ENCODE measurements around the gene ANKRD42. TPM values are rescaled to one million over a fixed set of nuclear protein-coding genes. Genes with fewer than 3 reads are reported as not detected.

The ANKRD42 gene
- total and polyA plus RNA-seq, 2 donors (not counting 1 experiment from before 2014, with no cell fraction given), result 6.5 to 17.5 TPM

- no peak for DNase-seq (ENCODE audit: low read depth in 2 of 2)
- no peaks in the 10 kb centered on the region for H3K9me3 ChIP-seq (ENCODE audit: control insufficient read depth, insufficient read depth, low read depth, low read length)
- no peak overlapping the region for H2AFZ ChIP-seq (ENCODE audit: low read length)
- H3K27me3 ChIP-seq (ENCODE audit: control insufficient read depth, insufficient read depth, low read length), result no peaks in the 10 kb centered on the region
- H3K4me1 ChIP-seq (ENCODE audit: control insufficient read depth, extremely low read depth, insufficient read depth, low read length), result peaks cover 9% of the 10 kb centered on the region
- H3K9ac ChIP-seq (ENCODE audit: insufficient read depth, low read length), result no peak overlapping the region
- H3K4me2 ChIP-seq (ENCODE audit: extremely low read depth, insufficient read depth, low read length), result peak overlapping the region; percentile 2
- no peak overlapping the region for H3K27ac ChIP-seq (ENCODE audit: insufficient read depth, low read length)
- peaks cover 89% of the 10 kb centered on the region for H3K79me2 ChIP-seq (ENCODE audit: control insufficient read depth, insufficient read depth, low read length)
- no peaks in the 10 kb centered on the region for H4K20me1 ChIP-seq (ENCODE audit: control insufficient read depth, extremely low read depth, insufficient read depth, low read length)
- H3K4me3 ChIP-seq (replicated peaks in 1 of 4; ENCODE audit: control extremely low read depth in 1 of 4, insufficient read depth in 1 of 4, low read depth in 3 of 4, low read length in 4 of 4), result peak overlapping the region in 2 of 4 experiments; percentile 21 to 40
- H3K36me3 ChIP-seq (ENCODE audit: control insufficient read depth, insufficient read depth, low read length), result peaks cover 24% of the 10 kb centered on the region
- TF ChIP-seq EZH2 (IDR thresholded peaks at IDR 0.05; ENCODE audit: low read length, missing control alignments) (no peak), CTCF (conservative IDR thresholded peaks at IDR 0.05 in 1 of 2, IDR thresholded peaks at IDR 0.05 in 1 of 2; ENCODE audit: low read depth in 1 of 2, low read length in 2 of 2) (no peak)
These were observed 22.6 kb upstream of the ANKRD42 start for GRCh38 chr11:83170865-83171264.

GRCh38 chr11:83172551-83172950 lies 21.0 kb upstream of the ANKRD42 start:
- no peak overlapping the region for H3K27ac ChIP-seq (ENCODE audit: insufficient read depth, low read length)
- peaks cover 77% of the 10 kb centered on the region for H3K79me2 ChIP-seq (ENCODE audit: control insufficient read depth, insufficient read depth, low read length)
- no peak overlapping the region for H3K4me3 ChIP-seq (replicated peaks in 1 of 4; ENCODE audit: control extremely low read depth in 1 of 4, insufficient read depth in 1 of 4, low read depth in 3 of 4, low read length in 4 of 4)
- no peaks in the 10 kb centered on the region for H4K20me1 ChIP-seq (ENCODE audit: control insufficient read depth, extremely low read depth, insufficient read depth, low read length)
- DNase-seq (ENCODE audit: low read depth in 2 of 2), result no peak
- no peak overlapping the region for H3K9ac ChIP-seq (ENCODE audit: insufficient read depth, low read length)
- H3K4me2 ChIP-seq (ENCODE audit: extremely low read depth, insufficient read depth, low read length), result no peak overlapping the region
- H3K27me3 ChIP-seq (ENCODE audit: control insufficient read depth, insufficient read depth, low read length), result no peaks in the 10 kb centered on the region
- peaks cover 15% of the 10 kb centered on the region for H3K36me3 ChIP-seq (ENCODE audit: control insufficient read depth, insufficient read depth, low read length)
- H3K4me1 ChIP-seq (ENCODE audit: control insufficient read depth, extremely low read depth, insufficient read depth, low read length), result peaks cover 7% of the 10 kb centered on the region
- H2AFZ ChIP-seq (ENCODE audit: low read length), result no peak overlapping the region
- TF ChIP-seq EZH2 (IDR thresholded peaks at IDR 0.05; ENCODE audit: low read length, missing control alignments) (no peak), CTCF (conservative IDR thresholded peaks at IDR 0.05 in 1 of 2, IDR thresholded peaks at IDR 0.05 in 1 of 2; ENCODE audit: low read depth in 1 of 2, low read length in 2 of 2) (no peak)
- H3K9me3 ChIP-seq (ENCODE audit: control insufficient read depth, insufficient read depth, low read depth, low read length), result no peaks in the 10 kb centered on the region

- Histone ChIP-seq H2AFZ (ENCODE audit: low read length) (no peak overlapping the region), H3K4me2 (ENCODE audit: extremely low read depth, insufficient read depth, low read length) (no peak overlapping the region), H3K4me1 (ENCODE audit: control insufficient read depth, extremely low read depth, insufficient read depth, low read length) (peaks cover 7% of the 10 kb centered on the region), H3K9ac (ENCODE audit: insufficient read depth, low read length) (no peak overlapping the region), H4K20me1 (ENCODE audit: control insufficient read depth, extremely low read depth, insufficient read depth, low read length) (no peaks in the 10 kb centered on the region), H3K4me3 (replicated peaks in 1 of 4; ENCODE audit: control extremely low read depth in 1 of 4, insufficient read depth in 1 of 4, low read depth in 3 of 4, low read length in 4 of 4) (no peak overlapping the region), H3K79me2 (ENCODE audit: control insufficient read depth, insufficient read depth, low read length) (peaks cover 63% of the 10 kb centered on the region), H3K9me3 (ENCODE audit: control insufficient read depth, insufficient read depth, low read depth, low read length) (no peaks in the 10 kb centered on the region), H3K27me3 (ENCODE audit: control insufficient read depth, insufficient read depth, low read length) (no peaks in the 10 kb centered on the region), H3K36me3 (ENCODE audit: control insufficient read depth, insufficient read depth, low read length) (peaks cover 7% of the 10 kb centered on the region), H3K27ac (ENCODE audit: insufficient read depth, low read length) (no peak overlapping the region)
- DNase-seq (ENCODE audit: low read depth in 2 of 2), result no peak
- TF ChIP-seq EZH2 (IDR thresholded peaks at IDR 0.05; ENCODE audit: low read length, missing control alignments) (no peak), CTCF (conservative IDR thresholded peaks at IDR 0.05 in 1 of 2, IDR thresholded peaks at IDR 0.05 in 1 of 2; ENCODE audit: low read depth in 1 of 2, low read length in 2 of 2) (no peak)
These were observed 19.5 kb upstream of the ANKRD42 start for GRCh38 chr11:83174008-83174407.
